Measurements from ENCODE around the gene TMEM132D. TPM values are rescaled to one million over a fixed set of nuclear protein-coding genes. Genes with fewer than 3 reads are reported as not detected.

The TMEM132D gene
- total and polyA plus RNA-seq, 2 donors (not counting 3 experiments of a cell fraction or from before 2014, with no cell fraction given) = not detected

DNA sequence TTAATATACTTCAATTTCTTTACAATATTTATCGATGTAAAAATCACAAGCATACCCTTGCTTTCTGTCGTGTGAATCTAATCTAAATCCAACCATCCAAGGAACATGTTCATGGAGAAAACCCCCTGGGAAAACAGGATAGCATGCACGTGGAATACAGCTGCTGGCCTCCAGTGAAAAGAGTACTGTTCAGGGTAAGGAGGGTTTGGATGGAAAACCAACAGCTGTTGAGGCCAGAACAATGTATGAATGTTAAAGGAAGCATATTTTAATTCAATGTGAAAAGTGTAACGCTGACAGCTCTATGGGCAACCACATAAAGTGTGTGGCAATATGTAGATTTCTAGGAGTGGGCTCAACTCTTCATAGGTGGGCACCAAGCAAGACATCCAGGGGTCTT lies 344.0 kb downstream of the TMEM132D start:
- Histone ChIP-seq H3K9ac (replicated peaks; ENCODE audit: extremely low read depth, insufficient read depth, low read length) (no peak overlapping the region), H3K4me1 (ENCODE audit: control insufficient read depth, extremely low read depth, insufficient read depth, low read length) (no peaks in the 10 kb centered on the region), H3K27me3 (ENCODE audit: control insufficient read depth in 2 of 2, insufficient read depth in 2 of 2, low read length in 2 of 2) (no peaks in the 10 kb centered on the region), H3K9me3 (replicated peaks; ENCODE audit: control insufficient read depth, insufficient read depth, low read length) (peaks cover 6% of the 10 kb centered on the region), H2AFZ (ENCODE audit: low read depth, low read length) (no peak overlapping the region), H3K36me3 (ENCODE audit: control insufficient read depth in 2 of 2, extremely low read depth in 1 of 2, insufficient read depth in 2 of 2, low read length in 2 of 2) (no peaks in the 10 kb centered on the region), H3K9me1 (replicated peaks; ENCODE audit: control insufficient read depth, extremely low read depth, insufficient read depth, low read length) (no peaks in the 10 kb centered on the region), H3K27ac (ENCODE audit: insufficient read depth, low read depth, low read length) (no peak overlapping the region), H4K20me1 (replicated peaks; ENCODE audit: control insufficient read depth, extremely low read depth, insufficient read depth, low read length) (no peaks in the 10 kb centered on the region), H3K4me3 (replicated peaks in 1 of 3; ENCODE audit: insufficient read depth in 1 of 3, low read depth in 1 of 3, low read length in 3 of 3) (no peak overlapping the region), H3K79me2 (ENCODE audit: control insufficient read depth, insufficient read depth, low read length) (no peaks in the 10 kb centered on the region), H3K4me2 (ENCODE audit: insufficient read depth, low read length) (no peak overlapping the region)
- intact Hi-C loops (cut with micrococcal nuclease) = no loop called here
- ChIA-PET POLR2A (no interaction called here), CTCF (no interaction called here)
- no TSS peak for BruUV-seq (replicated peaks)
- TF ChIP-seq FOS (IDR thresholded peaks at IDR 0.05; ENCODE audit: borderline replicate concordance, insufficient read depth, low read length) = no peak
- TF ChIP-seq JUN (IDR thresholded peaks at IDR 0.05; ENCODE audit: borderline replicate concordance, insufficient read depth, insufficient read length, low read depth) = no peak
- no peak for TF ChIP-seq POLR2AphosphoS5 (IDR thresholded peaks at IDR 0.05; ENCODE audit: insufficient read depth, low read depth, low read length)
- TF ChIP-seq MYC (IDR thresholded peaks at IDR 0.05; ENCODE audit: low read depth, low read length) = no peak
- TF ChIP-seq, protein P1, sequence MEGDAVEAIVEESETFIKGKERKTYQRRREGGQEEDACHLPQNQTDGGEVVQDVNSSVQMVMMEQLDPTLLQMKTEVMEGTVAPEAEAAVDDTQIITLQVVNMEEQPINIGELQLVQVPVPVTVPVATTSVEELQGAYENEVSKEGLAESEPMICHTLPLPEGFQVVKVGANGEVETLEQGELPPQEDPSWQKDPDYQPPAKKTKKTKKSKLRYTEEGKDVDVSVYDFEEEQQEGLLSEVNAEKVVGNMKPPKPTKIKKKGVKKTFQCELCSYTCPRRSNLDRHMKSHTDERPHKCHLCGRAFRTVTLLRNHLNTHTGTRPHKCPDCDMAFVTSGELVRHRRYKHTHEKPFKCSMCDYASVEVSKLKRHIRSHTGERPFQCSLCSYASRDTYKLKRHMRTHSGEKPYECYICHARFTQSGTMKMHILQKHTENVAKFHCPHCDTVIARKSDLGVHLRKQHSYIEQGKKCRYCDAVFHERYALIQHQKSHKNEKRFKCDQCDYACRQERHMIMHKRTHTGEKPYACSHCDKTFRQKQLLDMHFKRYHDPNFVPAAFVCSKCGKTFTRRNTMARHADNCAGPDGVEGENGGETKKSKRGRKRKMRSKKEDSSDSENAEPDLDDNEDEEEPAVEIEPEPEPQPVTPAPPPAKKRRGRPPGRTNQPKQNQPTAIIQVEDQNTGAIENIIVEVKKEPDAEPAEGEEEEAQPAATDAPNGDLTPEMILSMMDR (IDR thresholded peaks at IDR 0.05; ENCODE audit: extremely low read depth in 1 of 2, insufficient read depth in 1 of 2, low read depth in 1 of 2, low read length in 2 of 2) = no peak
- TF ChIP-seq POLR2A (IDR thresholded peaks at IDR 0.05; ENCODE audit: low read depth, low read length) = no peak
- TF ChIP-seq GATA2 (IDR thresholded peaks at IDR 0.05; ENCODE audit: insufficient read depth, insufficient read length, low read depth, low read length) = no peak
- no peak for TF ChIP-seq EZH2 (IDR thresholded peaks at IDR 0.05; ENCODE audit: borderline replicate concordance, low read depth, low read length, severe bottlenecking)
- TF ChIP-seq, protein P2, sequence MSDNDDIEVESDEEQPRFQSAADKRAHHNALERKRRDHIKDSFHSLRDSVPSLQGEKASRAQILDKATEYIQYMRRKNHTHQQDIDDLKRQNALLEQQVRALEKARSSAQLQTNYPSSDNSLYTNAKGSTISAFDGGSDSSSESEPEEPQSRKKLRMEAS (IDR thresholded peaks at IDR 0.05; ENCODE audit: insufficient read depth, insufficient read length) = no peak
- dilution Hi-C loops (cut with MboI; ENCODE audit: extremely low pct_ligation_motif_present, low sequenced_read_pairs) = no loop called here
- FAIRE-seq (no peak), DNase-seq (ENCODE audit: low read depth, low spot score) (no peak)
